ENCODE data around the gene CNPY2. TPM values are rescaled to one million over a fixed set of nuclear protein-coding genes. Genes with fewer than 3 reads are reported as not detected.

CNPY2 gene
- total RNA-seq, 1 experiment from 2014 or later = 193 TPM

- H3K36me3 Mint-ChIP-seq = peaks cover 32% of the 10 kb centered on the region
- DNase-seq (ENCODE audit: low spot score) (no peak), ATAC-seq (no peak)
- H3K27ac Mint-ChIP-seq = peak overlapping the region; percentile 43; the same call in 1 of the 2 replicates
- no peak for TF ChIP-seq E2F1 (CRISPR knock-in tag; IDR thresholded peaks at IDR 0.05)
- TF ChIP-seq OVOL2 (CRISPR knock-in tag; IDR thresholded peaks at IDR 0.05; ENCODE audit: borderline replicate concordance) = no peak
- no peak for TF ChIP-seq AFF4 (CRISPR knock-in tag; IDR thresholded peaks at IDR 0.05; ENCODE audit: borderline replicate concordance)
- no peak for TF ChIP-seq ZNF532 (CRISPR knock-in tag; IDR thresholded peaks at IDR 0.05; ENCODE audit: borderline replicate concordance)
- no peak for TF ChIP-seq ATF1 (CRISPR knock-in tag; IDR thresholded peaks at IDR 0.05)
- no peak for TF ChIP-seq HMGA2 (CRISPR knock-in tag; IDR thresholded peaks at IDR 0.05)
- no peak for TF ChIP-seq IRF1 (CRISPR knock-in tag; IDR thresholded peaks at IDR 0.05)
- no peak for TF ChIP-seq ZNF138 (CRISPR knock-in tag; conservative IDR thresholded peaks at IDR 0.05)
- TF ChIP-seq MAX (CRISPR knock-in tag; IDR thresholded peaks at IDR 0.05) = no peak
- TF ChIP-seq EMX1 (CRISPR knock-in tag; IDR thresholded peaks at IDR 0.05) = no peak
- no peak for TF ChIP-seq ZNF512 (CRISPR knock-in tag; IDR thresholded peaks at IDR 0.05; ENCODE audit: borderline replicate concordance)
- H3K4me1 Mint-ChIP-seq = peaks cover 8% of the 10 kb centered on the region
- no peaks in the 10 kb centered on the region for H3K9me3 Mint-ChIP-seq
- no peak overlapping the region for H3K4me3 Mint-ChIP-seq
- POLR2A ChIA-PET = interaction anchor here (1.3 kb wide), 1 partner anchor 11 kb away, joined by 3 read pairs; the partner anchor contains the start of gene CNPY2
- H3K27me3 Mint-ChIP-seq (ENCODE audit: low read depth) = no peaks in the 10 kb centered on the region
- CTCF ChIA-PET = no interaction called here
These were observed 10.8 kb downstream of the CNPY2 start for GRCh38 chr12:56304872-56305590.

- H3K9me3 Mint-ChIP-seq = no peaks in the 10 kb centered on the region
- CTCF ChIA-PET = interaction anchor here (0.6 kb wide), 1 partner anchor 66 kb away, joined by 4 read pairs; no protein-coding TSS in a partner anchor
- no peak overlapping the region for H3K4me3 Mint-ChIP-seq
These were observed 11.5 kb downstream of the CNPY2 start for GRCh38 chr12:56304276-56304675.

More at GRCh38 chr12:56304276-56304675, 11.5 kb downstream of the CNPY2 start:
- ATAC-seq (no peak), DNase-seq (ENCODE audit: low spot score) (no peak)
- no peak overlapping the region for H3K27ac Mint-ChIP-seq
- POLR2A ChIA-PET = interaction anchor here (1.3 kb wide), 1 partner anchor 12 kb away, joined by 3 read pairs; the partner anchor contains the start of gene CNPY2
- H3K4me1 Mint-ChIP-seq = peaks cover 9% of the 10 kb centered on the region
- H3K27me3 Mint-ChIP-seq (ENCODE audit: low read depth) = no peaks in the 10 kb centered on the region
- H3K36me3 Mint-ChIP-seq = peaks cover 27% of the 10 kb centered on the region
- TF ChIP-seq ETV6 (CRISPR knock-in tag; IDR thresholded peaks at IDR 0.05) = no peak

Data from WTC11 (cell line).